ENCODE measurements around the gene TAF4.
"Not testable (repeated sequence)": the region's sequence is repeated elsewhere in the genome, so short reads cannot be mapped to it uniquely, and the experiment has no call there.

The TAF4 gene

GRCh38 chr20:62079166-62079565 is 13.5 kb upstream of the TAF4 start:
- no peak for DNase-seq (ENCODE audit: low read depth, low spot score)
- in situ Hi-C loops (cut with HindIII; ENCODE audit: low sequenced_read_pairs): no loop called here
- H3K4me3 ChIP-seq (ENCODE audit: low read depth, low read length): no peak overlapping the region
- TF ChIP-seq CTCF (IDR thresholded peaks at IDR 0.05; ENCODE audit: low read depth, low read length): no peak

- no peak overlapping the region for H3K4me3 ChIP-seq (ENCODE audit: low read depth, low read length)
- TF ChIP-seq CTCF (IDR thresholded peaks at IDR 0.05; ENCODE audit: low read depth, low read length): no peak
- DNase-seq (ENCODE audit: low read depth, low spot score): no peak
- in situ Hi-C loops (cut with HindIII; ENCODE audit: low sequenced_read_pairs): no loop called here
Measured at GRCh38 chr20:62073323-62073722, 7.6 kb upstream of the TAF4 start.

- DNase-seq (ENCODE audit: low read depth, low spot score); H3K4me3 ChIP-seq (ENCODE audit: low read depth, low read length); in situ Hi-C loops (cut with HindIII; ENCODE audit: low sequenced_read_pairs): not testable (repeated sequence)
Measured at GRCh38 chr20:62071669-62072430, 6.2 kb upstream of the TAF4 start.

GRCh38 chr20:62069741-62070216 is 4.1 kb upstream of the TAF4 start:
- peak; percentile 62 for DNase-seq (ENCODE audit: low read depth, low spot score)
- in situ Hi-C loops (cut with HindIII; ENCODE audit: low sequenced_read_pairs): no loop called here
- H3K4me3 ChIP-seq (ENCODE audit: low read depth, low read length): no peak overlapping the region
- TF ChIP-seq CTCF (IDR thresholded peaks at IDR 0.05; ENCODE audit: low read depth, low read length): no peak

GRCh38 chr20:62068997-62069396 is 3.3 kb upstream of the TAF4 start:
- no peak for DNase-seq (ENCODE audit: low read depth, low spot score)
- in situ Hi-C loops (cut with HindIII; ENCODE audit: low sequenced_read_pairs): no loop called here
- no peak for TF ChIP-seq CTCF (IDR thresholded peaks at IDR 0.05; ENCODE audit: low read depth, low read length)
- H3K4me3 ChIP-seq (ENCODE audit: low read depth, low read length): no peak overlapping the region

GRCh38 chr20:62067547-62068260 is 2.0 kb upstream of the TAF4 start:
- in situ Hi-C loops (cut with HindIII; ENCODE audit: low sequenced_read_pairs): no loop called here
- TF ChIP-seq CTCF (IDR thresholded peaks at IDR 0.05; ENCODE audit: low read depth, low read length): no peak
- no peak for DNase-seq (ENCODE audit: low read depth, low spot score)
- H3K4me3 ChIP-seq (ENCODE audit: low read depth, low read length): no peak overlapping the region

GRCh38 chr20:62066983-62067433 is 1.3 kb upstream of the TAF4 start:
- H3K4me3 ChIP-seq (ENCODE audit: low read depth, low read length): peak overlapping the region; percentile 58
- no peak for DNase-seq (ENCODE audit: low read depth, low spot score)
- no peak for TF ChIP-seq CTCF (IDR thresholded peaks at IDR 0.05; ENCODE audit: low read depth, low read length)
- in situ Hi-C loops (cut with HindIII; ENCODE audit: low sequenced_read_pairs): no loop called here

Measured in astrocyte of the spinal cord (primary cell).